A673 (cell line): Measurements from ENCODE around the gene LMOD3. TPM values are rescaled to one million over a fixed set of nuclear protein-coding genes. Genes with fewer than 3 reads are reported as not detected.
A peak's percentile ranks its signal among the peaks of the same experiment; 100 is the strongest.

ENCODE experiments used
- BruUV-seq: library from RNA; stranded (reverse); fragments of 400-500 nt; replicated peaks from 2 replicates; lab custom pipeline; 2021; lab: Mats Ljungman, UMichigan
- CTCF ChIA-PET: fragments of 300-600 bp; sonication (Branson Sonifier 250); formaldehyde crosslinking; loops from one replicate; lab custom pipeline; 2022; ENCODE audit warnings: antibody characterized with exemption; lab: Charles Lee
- POLR2A ChIA-PET: fragments of 300-600 bp; sonication (Branson Sonifier 250); formaldehyde crosslinking; loops from one replicate; lab custom pipeline; 2022; ENCODE audit warnings: antibody characterized with exemption; ENCODE audit not compliant: low non-redundant PET; lab: Charles Lee
- DNase-seq: peaks from one replicate; pipeline ENCODE4 v3.0.0-alpha.2; 2015; ENCODE audit warnings: low spot score
- H3K27ac ChIP-seq: fragments of 200-600 bp; sonication (generic); 2 replicates; pipeline ENCODE4 v1.5.1; 2016; ENCODE audit warnings: mixed run types, low read depth, mild to moderate bottlenecking, mixed read lengths, antibody characterized with exemption, low read length; ENCODE audit not compliant: poor library complexity, severe bottlenecking
- H3K27me3 ChIP-seq: fragments of 200-600 bp; sonication (generic); replicated peaks from 2 replicates; pipeline ENCODE4 v1.6.1; 2017; ENCODE audit warnings: mixed run types, low read depth, mild to moderate bottlenecking, mixed read lengths, antibody characterized with exemption, low read length; ENCODE audit not compliant: insufficient read depth, poor library complexity
- H3K36me3 ChIP-seq: fragments of 200-600 bp; sonication (generic); 2 replicates; pipeline ENCODE4 v1.6.1; 2016; ENCODE audit warnings: mixed run types, mild to moderate bottlenecking, mixed read lengths, antibody characterized with exemption, low read length; ENCODE audit not compliant: insufficient read depth, poor library complexity, severe bottlenecking
- H3K4me1 ChIP-seq: fragments of 200-600 bp; sonication (generic); 2 replicates; pipeline ENCODE4 v1.6.1; 2017; ENCODE audit warnings: mixed run types, mild to moderate bottlenecking, mixed read lengths, antibody characterized with exemption, low read length; ENCODE audit not compliant: insufficient read depth, poor library complexity, severe bottlenecking
- H3K4me3 ChIP-seq: fragments of 200-600 bp; sonication (generic); 2 replicates; pipeline ENCODE4 v1.5.1; 2016; ENCODE audit warnings: low read depth, mixed run types, mild to moderate bottlenecking, mixed read lengths, low read length; ENCODE audit not compliant: poor library complexity, severe bottlenecking
- H3K9me3 ChIP-seq: fragments of 200-600 bp; sonication (generic); 2 replicates; pipeline ENCODE4 v1.6.1; 2016; ENCODE audit warnings: mixed run types, low read depth, mild to moderate bottlenecking, mixed read lengths, antibody characterized with exemption, low read length; ENCODE audit not compliant: poor library complexity, severe bottlenecking
- EZH2 ChIP-seq: fragments of 200-600 bp; sonication (generic); IDR thresholded peaks from 2 replicates; pipeline ENCODE4 v1.6.1; 2017; ENCODE audit warnings: borderline replicate concordance, low read depth, mild to moderate bottlenecking, mixed read lengths, antibody characterized with exemption, low read length; ENCODE audit not compliant: poor library complexity, severe bottlenecking
- intact Hi-C: fragments of 100-400 bp; cut with micrococcal nuclease; formaldehyde crosslinking; loops from one replicate; pipeline ENCODE4 v1.10.0; 2022; ENCODE audit not compliant: unreplicated experiment
- total RNA-seq: library from RNA; stranded (reverse); gene quantifications from 2 replicates; pipeline ENCODE4 v1.2.3, GENCODE V29; 2021
- TF ChIP-seq, protein P1 (sequence below): fragments of 300-800, 200-600 bp; sonication (generic); conservative IDR thresholded peaks from 2 replicates; pipeline ENCODE4 v1.5.1; 2017; ENCODE audit warnings: low read depth, mild to moderate bottlenecking, antibody characterized with exemption, low read length, moderate library complexity, mixed read lengths

LMOD3 gene
- total RNA-seq, 1 experiment from 2014 or later: not detected

GRCh38 chr3:69095636-69096035 is 26.8 kb downstream of the LMOD3 start:
- no peak for DNase-seq
- no peak overlapping the region for H3K27ac ChIP-seq
- TF ChIP-seq, protein P1, sequence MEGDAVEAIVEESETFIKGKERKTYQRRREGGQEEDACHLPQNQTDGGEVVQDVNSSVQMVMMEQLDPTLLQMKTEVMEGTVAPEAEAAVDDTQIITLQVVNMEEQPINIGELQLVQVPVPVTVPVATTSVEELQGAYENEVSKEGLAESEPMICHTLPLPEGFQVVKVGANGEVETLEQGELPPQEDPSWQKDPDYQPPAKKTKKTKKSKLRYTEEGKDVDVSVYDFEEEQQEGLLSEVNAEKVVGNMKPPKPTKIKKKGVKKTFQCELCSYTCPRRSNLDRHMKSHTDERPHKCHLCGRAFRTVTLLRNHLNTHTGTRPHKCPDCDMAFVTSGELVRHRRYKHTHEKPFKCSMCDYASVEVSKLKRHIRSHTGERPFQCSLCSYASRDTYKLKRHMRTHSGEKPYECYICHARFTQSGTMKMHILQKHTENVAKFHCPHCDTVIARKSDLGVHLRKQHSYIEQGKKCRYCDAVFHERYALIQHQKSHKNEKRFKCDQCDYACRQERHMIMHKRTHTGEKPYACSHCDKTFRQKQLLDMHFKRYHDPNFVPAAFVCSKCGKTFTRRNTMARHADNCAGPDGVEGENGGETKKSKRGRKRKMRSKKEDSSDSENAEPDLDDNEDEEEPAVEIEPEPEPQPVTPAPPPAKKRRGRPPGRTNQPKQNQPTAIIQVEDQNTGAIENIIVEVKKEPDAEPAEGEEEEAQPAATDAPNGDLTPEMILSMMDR: no peak
- no peak for TF ChIP-seq EZH2
- ChIA-PET POLR2A (no interaction called here), CTCF (no interaction called here)
- no peak overlapping the region for H3K4me3 ChIP-seq
- H3K36me3 ChIP-seq: no peaks in the 10 kb centered on the region
- no TSS peak for BruUV-seq
- peaks cover 12% of the 10 kb centered on the region for H3K4me1 ChIP-seq
- no peaks in the 10 kb centered on the region for H3K9me3 ChIP-seq
- intact Hi-C loops: no loop called here
- no peaks in the 10 kb centered on the region for H3K27me3 ChIP-seq

DNA sequence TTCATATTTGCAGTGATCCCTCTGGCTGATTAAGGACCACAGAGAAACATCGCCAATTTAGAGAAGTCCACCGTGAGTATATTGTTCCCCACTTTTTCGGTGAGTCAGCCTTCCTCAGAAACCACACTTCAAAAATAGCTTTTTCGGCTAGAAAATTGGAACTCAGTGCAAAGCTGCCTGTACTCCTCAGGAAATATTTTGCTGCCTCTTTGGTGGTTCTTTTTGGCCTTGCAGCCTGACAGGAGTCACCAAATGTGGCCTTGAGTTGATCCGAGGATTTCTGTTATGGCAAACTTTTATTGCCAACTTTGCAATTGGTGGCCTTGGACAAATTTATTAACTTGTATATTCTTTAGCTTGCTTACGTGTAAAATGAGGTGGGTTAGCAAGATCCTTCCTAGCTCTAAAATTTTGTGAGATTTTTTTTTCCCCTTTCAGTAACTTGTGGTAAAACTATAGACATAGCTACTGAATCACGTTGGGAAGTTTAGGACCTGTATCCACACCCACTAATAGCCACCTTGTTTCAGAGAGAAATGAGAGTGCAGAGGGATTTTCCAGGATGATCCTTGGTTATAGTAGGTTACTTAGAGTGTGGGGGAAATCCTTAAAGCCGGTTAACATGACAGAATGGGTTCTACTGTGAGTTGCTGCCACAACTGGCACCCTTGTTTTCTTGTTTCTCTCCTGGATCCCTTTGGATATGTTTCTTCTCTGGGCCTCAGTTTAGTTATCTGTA is 27.8 kb downstream of the LMOD3 start:
- Histone ChIP-seq H3K27ac (no peak overlapping the region), H3K36me3 (no peaks in the 10 kb centered on the region), H3K9me3 (no peaks in the 10 kb centered on the region), H3K27me3 (no peaks in the 10 kb centered on the region), H3K4me3 (no peak overlapping the region), H3K4me1 (peaks cover 12% of the 10 kb centered on the region)
- POLR2A ChIA-PET: no interaction called here
- no TSS peak for BruUV-seq
- CTCF ChIA-PET: no interaction called here
- TF ChIP-seq EZH2: no peak
- TF ChIP-seq, protein P1: no peak
- DNase-seq: no peak
- intact Hi-C loops: no loop called here

- TF ChIP-seq, protein P1: no peak
- no peak for TF ChIP-seq EZH2
- no peaks in the 10 kb centered on the region for H3K9me3 ChIP-seq
- intact Hi-C loops: no loop called here
- H3K36me3 ChIP-seq: no peaks in the 10 kb centered on the region
- ChIA-PET POLR2A (no interaction called here), CTCF (no interaction called here)
- peak overlapping the region; percentile 63 for H3K27ac ChIP-seq
- peaks cover 12% of the 10 kb centered on the region for H3K4me1 ChIP-seq
- BruUV-seq: no TSS peak
- peak; percentile 27 for DNase-seq
- no peak overlapping the region for H3K4me3 ChIP-seq
- no peaks in the 10 kb centered on the region for H3K27me3 ChIP-seq
These were observed 30.3 kb downstream of the LMOD3 start for GRCh38 chr3:69092030-69092516.
